Measurements from ENCODE around the gene BRSK1.

The BRSK1 gene

GRCh38 chr19:55340784-55341147 lies 57.0 kb downstream of the BRSK1 start:
- Histone ChIP-seq H3K9me3 (replicated peaks; ENCODE audit: insufficient read depth, low read length) (no peaks in the 10 kb centered on the region), H3K9me2 (replicated peaks; ENCODE audit: insufficient read depth, low read length) (no peaks in the 10 kb centered on the region), H3F3A (ENCODE audit: insufficient read depth, low read length) (peaks cover 8% of the 10 kb centered on the region; the same call in 1 of the 2 replicates), H3K4me3 (ENCODE audit: low read length) (peak overlapping the region; percentile 95), H3K9ac (ENCODE audit: low read length) (peak overlapping the region; percentile 99), H3K36me3 (replicated peaks; ENCODE audit: insufficient read depth, low read length) (no peaks in the 10 kb centered on the region; the same call in 1 of the 2 replicates), H3K27me3 (replicated peaks; ENCODE audit: insufficient read depth, low read length) (peaks cover 10% of the 10 kb centered on the region), H3K79me2 (ENCODE audit: low read length) (peaks cover 24% of the 10 kb centered on the region), H3K4me1 (ENCODE audit: low read length) (peaks cover 5% of the 10 kb centered on the region; the same call in 1 of the 2 replicates), H3K27ac (ENCODE audit: low read length) (peak overlapping the region; percentile 83), H3K4me2 (ENCODE audit: low read depth, low read length) (peak overlapping the region; percentile 99), H4K20me1 (ENCODE audit: insufficient read depth, low read length) (no peaks in the 10 kb centered on the region), H2AFZ (ENCODE audit: low read length) (no peak overlapping the region)
- no peak for TF ChIP-seq EZH2 (optimal IDR thresholded peaks at IDR 0.05; ENCODE audit: low read depth, low read length)
- TF ChIP-seq CTCF (IDR thresholded peaks at IDR 0.05; ENCODE audit: low read length): peak; percentile 49
- TF ChIP-seq EZH2phosphoT487 (IDR thresholded peaks at IDR 0.05; ENCODE audit: low read length): no peak
- peak; percentile 25 for DNase-seq

GRCh38 chr19:55341171-55341588 lies 57.4 kb downstream of the BRSK1 start:
- Histone ChIP-seq H3K4me1 (ENCODE audit: low read length) (peaks cover 5% of the 10 kb centered on the region; the same call in 1 of the 2 replicates), H3K9me2 (replicated peaks; ENCODE audit: insufficient read depth, low read length) (no peaks in the 10 kb centered on the region), H3K79me2 (ENCODE audit: low read length) (peaks cover 24% of the 10 kb centered on the region), H3K9me3 (replicated peaks; ENCODE audit: insufficient read depth, low read length) (no peaks in the 10 kb centered on the region), H3F3A (ENCODE audit: insufficient read depth, low read length) (peaks cover 8% of the 10 kb centered on the region; the same call in 1 of the 2 replicates), H2AFZ (ENCODE audit: low read length) (no peak overlapping the region), H3K4me2 (ENCODE audit: low read depth, low read length) (peak overlapping the region; percentile 99), H3K36me3 (replicated peaks; ENCODE audit: insufficient read depth, low read length) (no peaks in the 10 kb centered on the region; the same call in 1 of the 2 replicates), H3K27ac (ENCODE audit: low read length) (peak overlapping the region; percentile 83), H4K20me1 (ENCODE audit: insufficient read depth, low read length) (no peaks in the 10 kb centered on the region), H3K9ac (ENCODE audit: low read length) (peak overlapping the region; percentile 99), H3K27me3 (replicated peaks; ENCODE audit: insufficient read depth, low read length) (peaks cover 10% of the 10 kb centered on the region), H3K4me3 (ENCODE audit: low read length) (peak overlapping the region; percentile 95)
- DNase-seq: peak; percentile 67
- no peak for TF ChIP-seq EZH2 (optimal IDR thresholded peaks at IDR 0.05; ENCODE audit: low read depth, low read length)
- no peak for TF ChIP-seq EZH2phosphoT487 (IDR thresholded peaks at IDR 0.05; ENCODE audit: low read length)
- TF ChIP-seq CTCF (IDR thresholded peaks at IDR 0.05; ENCODE audit: low read length): no peak

- no peak overlapping the region for H3K9ac ChIP-seq (ENCODE audit: low read length)
- H4K20me1 ChIP-seq (ENCODE audit: insufficient read depth, low read length): no peaks in the 10 kb centered on the region
- no peak for DNase-seq
- no peak overlapping the region for H3K27ac ChIP-seq (ENCODE audit: low read length)
- H3K36me3 ChIP-seq (replicated peaks; ENCODE audit: insufficient read depth, low read length): no peaks in the 10 kb centered on the region; the same call in 1 of the 2 replicates
- H3K4me1 ChIP-seq (ENCODE audit: low read length): peaks cover 5% of the 10 kb centered on the region; the same call in 1 of the 2 replicates
- no peak for TF ChIP-seq CTCF (IDR thresholded peaks at IDR 0.05; ENCODE audit: low read length)
- no peak for TF ChIP-seq EZH2phosphoT487 (IDR thresholded peaks at IDR 0.05; ENCODE audit: low read length)
- TF ChIP-seq EZH2 (optimal IDR thresholded peaks at IDR 0.05; ENCODE audit: low read depth, low read length): no peak
- H3K27me3 ChIP-seq (replicated peaks; ENCODE audit: insufficient read depth, low read length): peaks cover 3% of the 10 kb centered on the region
- peaks cover 24% of the 10 kb centered on the region for H3K79me2 ChIP-seq (ENCODE audit: low read length)
- H3K9me3 ChIP-seq (replicated peaks; ENCODE audit: insufficient read depth, low read length): no peaks in the 10 kb centered on the region
- H3K4me2 ChIP-seq (ENCODE audit: low read depth, low read length): peak overlapping the region; percentile 99
- H3F3A ChIP-seq (ENCODE audit: insufficient read depth, low read length): peaks cover 8% of the 10 kb centered on the region; the same call in 1 of the 2 replicates
- H3K4me3 ChIP-seq (ENCODE audit: low read length): peak overlapping the region; percentile 8; the same call in 1 of the 2 replicates
- no peak overlapping the region for H2AFZ ChIP-seq (ENCODE audit: low read length)
- no peaks in the 10 kb centered on the region for H3K9me2 ChIP-seq (replicated peaks; ENCODE audit: insufficient read depth, low read length)
Measured at GRCh38 chr19:55341595-55342531, 58.1 kb downstream of the BRSK1 start.

All from MM.1S (cell line).